Immature natural killer cell (primary cell): ENCODE data around the gene NUP58. TPM values are rescaled to one million over a fixed set of nuclear protein-coding genes. Genes with fewer than 3 reads are reported as not detected.

Source experiments
- DNase-seq, 3 donors: peaks; one replicate each; pipeline ENCODE4 v3.0.0; 2022; ENCODE audit warnings: mixed read lengths in 1 of 3
- H3K27ac Mint-ChIP-seq, 6 donors: one replicate each; pipeline ENCODE4 v1.8.0; 2020; ENCODE audit warnings: mixed read lengths in 6 of 6, mild to moderate bottlenecking in 5 of 6, inconsistent platforms in 4 of 6, moderate library complexity in 3 of 6
- H3K27me3 Mint-ChIP-seq, 3 donors: one replicate each; pipeline ENCODE4 v1.8.0; 2020 to 2021; ENCODE audit warnings: low read depth in 3 of 3, mild to moderate bottlenecking in 3 of 3, mixed read lengths in 3 of 3, moderate library complexity in 3 of 3, inconsistent platforms in 1 of 3
- H3K36me3 Mint-ChIP-seq, 3 donors: one replicate each; pipeline ENCODE4 v1.8.0; 2020; ENCODE audit warnings: mixed read lengths in 3 of 3, inconsistent platforms in 2 of 3, mild to moderate bottlenecking in 2 of 3
- H3K4me1 Mint-ChIP-seq, 2 donors: one replicate each; pipeline ENCODE4 v1.8.0; 2020; ENCODE audit warnings: inconsistent platforms in 2 of 2, mild to moderate bottlenecking in 2 of 2, mixed read lengths in 2 of 2, moderate library complexity in 1 of 2
- H3K4me3 Mint-ChIP-seq, 5 donors: one replicate each; pipeline ENCODE4 v1.8.0; 2020; ENCODE audit warnings: mild to moderate bottlenecking in 5 of 5, mixed read lengths in 5 of 5, inconsistent platforms in 3 of 5, moderate library complexity in 3 of 5
- H3K9me3 Mint-ChIP-seq, 6 donors: one replicate each; pipeline ENCODE4 v1.8.0; 2020; ENCODE audit warnings: mild to moderate bottlenecking in 6 of 6, mixed read lengths in 6 of 6, inconsistent platforms in 4 of 6, moderate library complexity in 3 of 6
- polyA plus RNA-seq, 3 donors: library from polyadenylated mRNA; unstranded; fragments of 300-500 nt; fragmentation: Illumina TruSeq; gene quantifications; one replicate each; pipeline ENCODE4 v1.2.3, GENCODE V29; 2021

NUP58 gene, protein sequence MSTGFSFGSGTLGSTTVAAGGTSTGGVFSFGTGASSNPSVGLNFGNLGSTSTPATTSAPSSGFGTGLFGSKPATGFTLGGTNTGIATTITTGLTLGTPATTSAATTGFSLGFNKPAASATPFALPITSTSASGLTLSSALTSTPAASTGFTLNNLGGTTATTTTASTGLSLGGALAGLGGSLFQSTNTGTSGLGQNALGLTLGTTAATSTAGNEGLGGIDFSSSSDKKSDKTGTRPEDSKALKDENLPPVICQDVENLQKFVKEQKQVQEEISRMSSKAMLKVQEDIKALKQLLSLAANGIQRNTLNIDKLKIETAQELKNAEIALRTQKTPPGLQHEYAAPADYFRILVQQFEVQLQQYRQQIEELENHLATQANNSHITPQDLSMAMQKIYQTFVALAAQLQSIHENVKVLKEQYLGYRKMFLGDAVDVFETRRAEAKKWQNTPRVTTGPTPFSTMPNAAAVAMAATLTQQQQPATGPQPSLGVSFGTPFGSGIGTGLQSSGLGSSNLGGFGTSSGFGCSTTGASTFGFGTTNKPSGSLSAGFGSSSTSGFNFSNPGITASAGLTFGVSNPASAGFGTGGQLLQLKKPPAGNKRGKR
- 10 to 100 TPM in 2 of 3 donors, 1 to 10 TPM in 1; 3.9 to 18.1 (median 11.5) TPM for polyA plus RNA-seq

- Mint-ChIP-seq H3K9me3 (no peaks in the 10 kb centered on the region), H3K36me3 (peaks cover 0 to 4% (median 0%) of the 10 kb centered on the region in 3 donors), H3K4me1 (peaks cover 41 to 46% of the 10 kb centered on the region in 2 donors), H3K27me3 (peaks cover 8 to 15% (median 10%) of the 10 kb centered on the region in 3 donors), H3K27ac (peak within 1 kb of the TSS; percentile 86 to 97 (median 96)), H3K4me3 (peak within 1 kb of the TSS; percentile 89 to 96 (median 91))
- DNase-seq: peak; percentile 91 to 93 (median 91)
Measured at GRCh38 chr13:25301347-25302113, at the start of gene NUP58. Gene NUP58 (plus strand): TSS chr13:25301625. CDS start chr13:25301774, 149 bp downstream.

GRCh38 chr13:25252225-25252624 is 49.2 kb upstream of the NUP58 start:
- Mint-ChIP-seq H3K27ac (peak overlapping the region in 1 of 6 donors; percentile 33), H3K36me3 (peaks cover 8 to 59% (median 39%) of the 10 kb centered on the region in 3 donors), H3K27me3 (no peaks in the 10 kb centered on the region), H3K4me1 (no peaks in the 10 kb centered on the region), H3K9me3 (no peaks in the 10 kb centered on the region), H3K4me3 (no peak overlapping the region)
- DNase-seq: no peak

GRCh38 chr13:25252752-25253151 is 48.7 kb upstream of the NUP58 start:
- Mint-ChIP-seq H3K9me3 (no peaks in the 10 kb centered on the region), H3K27ac (no peak overlapping the region), H3K27me3 (no peaks in the 10 kb centered on the region), H3K4me1 (no peaks in the 10 kb centered on the region), H3K36me3 (peaks cover 8 to 64% (median 44%) of the 10 kb centered on the region in 3 donors), H3K4me3 (no peak overlapping the region)
- no peak for DNase-seq

DNA sequence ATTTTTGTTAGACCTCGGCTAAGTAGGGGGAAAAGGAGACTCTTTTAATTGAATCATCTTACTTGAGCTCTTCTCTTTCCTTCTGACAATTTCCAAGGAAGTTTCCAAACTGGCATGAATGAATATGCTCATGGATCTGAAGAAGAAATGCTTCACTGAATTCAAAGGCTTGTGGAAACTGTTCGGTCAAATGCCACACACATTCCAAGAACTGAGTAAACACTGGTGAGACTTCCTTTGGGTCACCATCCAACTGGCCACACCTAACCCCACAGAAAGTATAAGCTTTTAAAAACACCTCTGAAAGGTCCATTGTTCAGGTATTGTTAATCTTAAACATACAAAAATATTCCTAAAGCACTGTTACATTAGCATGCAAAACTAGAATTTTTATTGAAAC is 47.7 kb upstream of the NUP58 start:
- Mint-ChIP-seq H3K9me3 (no peaks in the 10 kb centered on the region), H3K4me3 (no peak overlapping the region), H3K27ac (peak overlapping the region in 1 of 6 donors; percentile 40), H3K36me3 (peaks cover 8 to 65% (median 44%) of the 10 kb centered on the region in 3 donors), H3K27me3 (no peaks in the 10 kb centered on the region), H3K4me1 (no peaks in the 10 kb centered on the region)
- no peak for DNase-seq

GRCh38 chr13:25262261-25262660 is 39.2 kb upstream of the NUP58 start:
- peaks cover 15 to 36% (median 24%) of the 10 kb centered on the region in 3 donors for H3K36me3 Mint-ChIP-seq
- no peak overlapping the region for H3K4me3 Mint-ChIP-seq
- peaks cover 0 to 2% (median 2%) of the 10 kb centered on the region in 3 donors for H3K27me3 Mint-ChIP-seq
- no peak overlapping the region for H3K27ac Mint-ChIP-seq
- no peaks in the 10 kb centered on the region for H3K9me3 Mint-ChIP-seq
- no peaks in the 10 kb centered on the region for H3K4me1 Mint-ChIP-seq
- no peak for DNase-seq

- H3K36me3 Mint-ChIP-seq: peaks cover 8 to 37% (median 18%) of the 10 kb centered on the region in 3 donors
- H3K4me1 Mint-ChIP-seq: peaks cover 3 to 8% of the 10 kb centered on the region in 2 donors
- no peak overlapping the region for H3K4me3 Mint-ChIP-seq
- peaks cover 0 to 2% (median 2%) of the 10 kb centered on the region in 3 donors for H3K27me3 Mint-ChIP-seq
- no peak for DNase-seq
- no peaks in the 10 kb centered on the region for H3K9me3 Mint-ChIP-seq
- H3K27ac Mint-ChIP-seq: no peak overlapping the region
Measured at GRCh38 chr13:25266706-25267105, 34.7 kb upstream of the NUP58 start.

DNA sequence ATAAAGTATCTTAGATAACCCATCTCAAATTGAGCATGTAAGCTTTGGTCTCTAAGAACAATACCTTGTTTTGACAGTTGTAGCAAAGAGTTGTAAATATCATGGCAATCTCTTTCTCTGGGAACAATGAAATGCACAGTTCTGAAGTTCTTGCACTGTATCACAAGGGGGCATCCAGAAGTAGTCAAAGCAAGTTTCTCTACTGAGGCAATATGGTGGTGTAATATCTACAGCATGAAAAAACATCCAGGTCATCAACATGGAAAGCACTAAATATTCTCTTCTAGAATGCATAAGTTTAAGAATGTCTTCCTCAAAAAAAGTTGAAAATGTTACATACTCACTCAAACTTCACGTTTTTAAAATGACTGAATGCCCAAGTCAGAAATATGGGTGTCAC is 33.7 kb upstream of the NUP58 start:
- H3K4me3 Mint-ChIP-seq: no peak overlapping the region
- H3K36me3 Mint-ChIP-seq: peaks cover 4 to 42% (median 20%) of the 10 kb centered on the region in 3 donors
- H3K27me3 Mint-ChIP-seq: peaks cover 0 to 2% (median 2%) of the 10 kb centered on the region in 3 donors
- H3K4me1 Mint-ChIP-seq: peaks cover 3 to 8% of the 10 kb centered on the region in 2 donors
- peak in 1 of 3 donors; percentile 10 for DNase-seq
- H3K27ac Mint-ChIP-seq: peak overlapping the region in 1 of 6 donors; percentile 0
- no peaks in the 10 kb centered on the region for H3K9me3 Mint-ChIP-seq

DNA sequence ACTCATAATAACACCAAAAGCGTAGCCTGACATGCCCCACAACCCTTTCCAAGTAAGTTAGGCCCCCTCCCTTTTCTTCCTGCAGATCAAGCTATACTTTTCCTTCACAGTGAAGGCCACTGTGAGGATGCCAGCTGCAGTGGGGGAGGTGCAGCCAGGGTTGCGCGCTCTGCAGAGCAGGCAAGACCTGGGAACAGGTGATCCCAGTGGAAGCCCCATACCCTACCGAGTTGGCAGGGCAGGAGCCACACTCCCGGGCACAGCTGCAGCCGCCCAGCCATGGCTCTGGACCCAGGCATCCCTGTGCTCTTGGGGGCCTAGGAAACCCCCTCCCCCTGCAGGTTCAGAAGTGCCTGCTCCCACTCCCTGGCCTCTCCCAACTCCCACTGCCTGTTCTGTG is 32.9 kb upstream of the NUP58 start:
- Mint-ChIP-seq H3K9me3 (no peaks in the 10 kb centered on the region), H3K4me1 (peaks cover 3 to 8% of the 10 kb centered on the region in 2 donors), H3K27ac (peak overlapping the region in 1 of 6 donors; percentile 21), H3K36me3 (peaks cover 4 to 36% (median 17%) of the 10 kb centered on the region in 3 donors), H3K27me3 (peaks cover 0 to 2% (median 2%) of the 10 kb centered on the region in 3 donors), H3K4me3 (no peak overlapping the region)
- DNase-seq: no peak

DNA sequence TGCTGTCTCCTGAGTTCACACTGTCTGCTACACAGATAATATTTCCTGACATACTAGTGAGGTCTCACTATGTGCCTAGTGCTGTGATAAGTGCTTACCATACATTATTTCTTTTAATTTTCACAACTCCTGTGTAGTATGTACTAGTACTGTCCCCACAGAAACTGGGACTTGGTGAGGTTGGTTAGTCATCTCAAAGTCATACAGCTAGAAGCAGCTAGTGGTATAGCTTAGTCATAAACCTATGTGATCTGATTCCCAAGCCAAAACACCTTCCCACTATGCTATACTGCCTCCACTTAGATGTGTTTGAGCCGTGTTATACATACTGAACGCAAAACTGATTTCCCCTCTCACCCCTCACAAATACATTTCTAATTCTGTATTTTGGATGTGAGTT is 24.7 kb upstream of the NUP58 start:
- no peak overlapping the region for H3K4me3 Mint-ChIP-seq

DNA sequence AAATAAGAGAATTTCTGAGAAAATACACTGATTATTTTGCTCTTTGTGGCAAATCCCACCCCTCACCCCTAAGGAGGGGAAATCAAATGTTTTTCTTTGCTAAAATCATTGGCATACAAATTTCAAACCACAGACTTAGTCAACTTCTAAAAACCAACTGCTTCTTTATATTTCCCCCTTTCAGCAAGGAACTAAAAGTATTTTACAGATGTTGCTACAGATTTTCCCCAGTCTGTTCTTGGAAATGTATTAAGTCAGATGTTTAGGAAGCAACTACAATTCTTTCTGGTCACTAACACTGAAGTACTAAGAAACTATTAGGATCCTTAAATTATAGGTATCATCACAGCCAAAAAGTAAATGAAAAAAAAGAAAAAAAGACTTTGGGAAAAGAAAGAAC is 21.0 kb upstream of the NUP58 start:
- no peaks in the 10 kb centered on the region for H3K9me3 Mint-ChIP-seq
- no peak for DNase-seq
- no peak overlapping the region for H3K27ac Mint-ChIP-seq
- H3K4me1 Mint-ChIP-seq: peaks cover 45 to 87% of the 10 kb centered on the region in 2 donors
- no peak overlapping the region for H3K4me3 Mint-ChIP-seq
- H3K36me3 Mint-ChIP-seq: peaks cover 0 to 3% (median 0%) of the 10 kb centered on the region in 3 donors
- H3K27me3 Mint-ChIP-seq: peaks cover 0 to 2% (median 0%) of the 10 kb centered on the region in 3 donors

More for the DNA sequence above, 24.7 kb upstream of the NUP58 start:
- H3K9me3 Mint-ChIP-seq: no peaks in the 10 kb centered on the region
- DNase-seq: no peak
- no peak overlapping the region for H3K27ac Mint-ChIP-seq
- peaks cover 35 to 58% of the 10 kb centered on the region in 2 donors for H3K4me1 Mint-ChIP-seq
- peaks cover 0 to 2% (median 0%) of the 10 kb centered on the region in 3 donors for H3K27me3 Mint-ChIP-seq
- H3K36me3 Mint-ChIP-seq: peaks cover 0 to 5% (median under 1%) of the 10 kb centered on the region in 3 donors

- Mint-ChIP-seq H3K27me3 (peaks cover 1 to 4% (median 2%) of the 10 kb centered on the region in 3 donors), H3K4me1 (peaks cover 52 to 92% of the 10 kb centered on the region in 2 donors), H3K9me3 (no peaks in the 10 kb centered on the region), H3K27ac (peak overlapping the region in 5 of 6 donors; percentile 29 to 65 (median 44)), H3K36me3 (peaks cover 0 to 3% (median 0%) of the 10 kb centered on the region in 3 donors), H3K4me3 (no peak overlapping the region)
- no peak for DNase-seq
Measured at GRCh38 chr13:25281193-25281934, 20.1 kb upstream of the NUP58 start.

GRCh38 chr13:25281935-25282332 is 19.5 kb upstream of the NUP58 start:
- peaks cover 0 to 3% (median 0%) of the 10 kb centered on the region in 3 donors for H3K36me3 Mint-ChIP-seq

More at GRCh38 chr13:25281935-25282332, 19.5 kb upstream of the NUP58 start:
- Mint-ChIP-seq H3K27ac (peak overlapping the region in 5 of 6 donors; percentile 13 to 79 (median 29)), H3K4me1 (peaks cover 50 to 90% of the 10 kb centered on the region in 2 donors), H3K27me3 (peaks cover 2 to 8% (median 6%) of the 10 kb centered on the region in 3 donors), H3K4me3 (peak overlapping the region in 1 of 5 donors; percentile 16), H3K9me3 (no peaks in the 10 kb centered on the region)
- no peak for DNase-seq
